Pulmonary artery endothelial cell (primary cell): ENCODE data around the gene TMEM50B. TPM values are rescaled to one million over a fixed set of nuclear protein-coding genes. Genes with fewer than 3 reads are reported as not detected.
"Not testable (repeated sequence)": the region's sequence is repeated elsewhere in the genome, so short reads cannot be mapped to it uniquely, and the experiment has no call there.

Experiments
- DNase-seq: peaks from one replicate; pipeline ENCODE4 v3.0.0-alpha.2; 2011; ENCODE audit warnings: low read depth, low spot score
- total RNA-seq: library from RNA; depleted of rRNA; stranded (reverse); fragments of >200 nt; gene quantifications from 2 replicates; pipeline ENCODE4 v1.2.3, GENCODE V29; 2014

Gene TMEM50B
- 20.5 and 28.1 TPM in 2 replicates for total RNA-seq

DNA sequence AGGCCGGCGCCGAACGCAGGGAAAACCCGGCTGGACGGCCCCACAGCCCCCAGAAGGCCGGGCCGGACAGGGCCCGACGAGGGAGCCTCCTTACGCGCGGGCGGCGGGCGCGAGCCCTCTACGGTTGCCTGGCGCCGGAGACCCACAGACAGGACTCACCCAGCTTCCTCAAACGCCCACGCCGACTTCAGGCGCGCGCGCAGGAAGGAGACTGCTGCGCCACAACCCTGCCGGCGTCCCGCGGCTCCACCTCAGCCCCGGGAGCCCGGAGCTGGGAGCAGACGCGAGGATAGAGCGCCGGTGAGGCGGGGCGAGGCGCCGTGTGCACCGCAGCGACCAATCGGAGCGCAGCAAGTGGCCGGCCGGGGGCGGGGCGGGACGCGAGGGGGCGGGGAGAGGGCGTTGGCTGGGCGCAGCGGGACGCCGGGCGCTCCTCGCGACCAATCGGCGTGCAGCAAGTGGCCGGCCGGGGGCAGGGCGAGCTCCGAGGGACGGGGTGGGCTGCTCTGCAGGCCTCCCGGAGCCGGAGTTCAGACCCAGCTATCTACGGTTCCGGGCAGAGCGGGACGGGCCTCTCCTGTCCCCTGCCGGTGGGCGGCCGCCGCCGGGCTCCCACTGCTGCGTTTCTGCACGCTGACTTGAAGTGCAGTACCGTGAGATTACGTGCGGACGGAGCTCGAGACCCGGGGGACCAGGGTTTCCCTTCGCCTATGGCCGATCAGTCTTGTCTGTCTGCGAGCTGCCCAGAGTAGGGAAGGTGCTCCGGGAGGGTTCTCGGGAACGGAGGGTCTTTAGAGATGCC lies at the start of gene TMEM50B:
TMEM50B (minus strand) TSS at position 296 of the 802 bp plus-strand sequence. CDS start 11,089 bp downstream, outside the sequence.
- DNase-seq: peak; percentile 84

DNA sequence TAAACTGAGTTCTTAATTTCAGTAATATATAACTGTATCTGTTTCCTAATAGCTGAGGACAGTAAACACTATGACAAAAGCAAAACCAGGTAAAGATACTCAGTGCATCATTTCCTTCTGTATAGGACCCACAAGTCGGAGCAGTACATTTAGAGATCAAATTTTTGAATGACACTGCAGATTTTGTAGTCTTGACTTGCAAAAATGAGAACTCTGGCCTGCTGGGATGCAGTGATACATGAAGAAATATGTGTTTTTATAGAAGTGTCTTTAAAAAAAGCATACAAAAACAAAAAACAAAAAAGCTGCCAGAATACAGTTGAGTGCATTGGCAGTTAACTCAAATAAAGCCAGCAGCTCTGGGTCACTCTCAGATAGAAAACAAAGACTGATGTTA lies 43.2 kb upstream of the TMEM50B start:
- no peak for DNase-seq

DNA sequence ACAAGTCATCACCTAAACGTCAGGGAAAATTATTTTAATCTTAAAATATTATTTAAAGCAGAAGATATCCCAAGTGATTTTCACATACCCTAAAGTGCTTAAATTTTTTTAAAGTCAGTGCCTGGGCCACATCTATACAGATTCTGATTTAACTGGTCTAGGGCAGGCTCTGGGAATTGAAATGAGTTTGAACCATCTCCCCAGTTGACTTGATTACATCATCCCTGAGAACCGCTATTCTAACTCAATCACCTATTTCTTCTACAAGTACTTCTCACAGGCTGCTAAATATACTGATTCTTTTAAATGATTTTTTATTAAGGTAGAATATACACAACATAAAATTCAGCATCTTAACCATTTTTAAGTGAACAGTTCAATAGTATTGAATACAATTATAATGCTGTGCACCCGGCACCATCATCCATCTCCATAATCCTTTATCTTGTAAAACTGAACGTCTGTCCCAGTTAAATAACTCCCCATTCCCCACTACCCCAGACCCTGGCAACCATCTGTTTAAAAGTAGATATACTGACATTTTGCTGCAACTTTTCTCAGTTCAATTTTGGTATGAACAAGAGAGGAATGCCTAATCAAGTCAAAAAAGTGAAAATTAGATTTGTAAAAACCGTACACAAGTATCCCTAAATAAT lies 42.7 kb upstream of the TMEM50B start:
- no peak for DNase-seq

DNA sequence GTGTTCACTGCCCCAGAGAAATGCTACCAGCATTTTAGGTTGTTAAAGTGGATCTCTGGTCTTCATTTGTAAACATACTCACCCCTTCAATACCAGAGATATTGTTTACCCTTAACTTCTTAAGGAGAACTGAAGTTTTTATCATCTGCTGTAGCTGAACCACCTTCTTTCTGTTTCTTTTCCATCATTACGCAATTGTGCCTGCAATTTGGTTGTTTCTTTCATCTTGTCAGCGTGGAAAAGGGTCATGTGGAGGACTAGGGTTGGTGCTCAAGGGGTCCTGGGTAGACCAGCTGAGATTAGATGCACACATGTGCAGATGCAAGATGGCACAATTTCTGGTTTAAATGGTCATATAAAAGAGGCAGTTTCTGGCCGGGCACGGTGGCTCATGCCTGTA lies 39.1 kb upstream of the TMEM50B start:
- no peak for DNase-seq

DNA sequence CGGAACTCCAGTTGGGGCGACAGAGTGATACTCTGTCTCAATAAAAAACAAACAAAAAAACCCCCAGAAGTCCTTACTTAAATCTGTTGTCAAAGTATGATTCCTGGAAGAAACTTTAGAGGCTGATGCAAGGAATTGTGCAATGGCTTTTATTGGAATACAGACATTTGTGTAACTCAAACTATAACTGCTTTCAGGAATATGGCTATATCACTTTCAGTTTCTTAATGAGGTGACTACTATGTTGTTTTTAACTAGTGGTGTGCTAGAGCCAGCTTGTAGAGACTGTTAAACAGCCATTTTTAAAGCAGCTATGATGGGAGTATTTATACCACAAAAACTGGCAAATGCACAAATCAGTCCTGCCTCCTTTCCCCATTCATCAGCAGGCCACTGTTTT lies 34.5 kb upstream of the TMEM50B start:
- DNase-seq: no peak

DNA sequence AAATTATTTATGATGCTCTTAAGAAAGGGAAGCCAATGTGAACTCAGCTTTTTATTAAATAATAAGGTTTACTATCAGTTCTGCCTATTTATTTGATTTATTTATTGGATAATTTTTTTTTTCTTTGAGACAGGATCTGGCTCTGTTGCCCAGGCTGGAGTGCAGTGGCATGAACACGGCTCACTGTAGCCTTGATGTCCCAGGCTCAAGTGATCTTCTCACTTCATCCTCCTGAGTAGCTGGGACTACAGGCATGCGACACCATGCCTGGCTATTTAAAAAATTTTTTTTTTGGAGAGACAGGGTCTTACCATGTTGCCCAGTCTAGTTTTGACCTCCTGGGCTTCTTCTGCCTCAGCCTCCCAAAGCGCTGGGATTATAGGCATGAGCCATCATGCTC lies 32.7 kb upstream of the TMEM50B start:
- no peak for DNase-seq

DNA sequence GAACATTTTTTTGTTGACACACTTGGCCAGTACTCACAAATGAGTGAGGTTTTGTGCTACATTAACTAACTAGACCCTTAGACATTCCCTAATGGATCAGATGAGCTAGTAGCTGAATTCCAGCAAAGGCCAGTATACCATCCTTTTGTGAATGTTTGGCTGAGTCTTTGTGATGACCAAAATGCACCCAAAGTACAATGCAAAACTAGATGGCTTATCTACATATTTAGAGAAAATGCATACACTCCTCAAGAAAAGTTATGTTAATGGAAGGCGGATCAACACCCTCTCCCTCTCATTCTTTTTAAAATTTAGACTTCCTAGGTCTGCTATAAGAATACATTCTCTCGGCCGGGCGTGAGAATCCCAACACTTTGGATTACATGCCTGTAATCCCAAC lies 31.9 kb upstream of the TMEM50B start:
- DNase-seq: no peak

DNA sequence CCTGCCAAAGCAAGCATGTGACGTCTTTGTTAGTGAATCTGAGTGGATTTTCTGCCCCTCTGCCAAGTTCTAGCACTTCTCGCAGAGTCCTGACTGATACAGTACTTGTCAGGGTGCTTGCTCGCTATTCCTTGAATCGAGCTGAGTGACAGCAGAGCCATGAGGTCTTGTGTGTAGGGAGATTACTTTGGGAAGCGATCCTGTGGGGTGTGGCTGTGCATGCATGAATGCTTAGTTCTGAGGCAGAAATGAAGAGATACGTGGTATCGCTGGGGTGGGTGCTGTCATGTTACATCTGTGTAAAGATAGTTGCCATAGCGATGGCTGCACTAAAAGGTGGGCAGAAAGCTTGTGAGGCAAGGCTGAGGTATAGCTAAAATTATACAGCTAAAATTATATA lies 31.1 kb upstream of the TMEM50B start:
- DNase-seq: no peak

DNA sequence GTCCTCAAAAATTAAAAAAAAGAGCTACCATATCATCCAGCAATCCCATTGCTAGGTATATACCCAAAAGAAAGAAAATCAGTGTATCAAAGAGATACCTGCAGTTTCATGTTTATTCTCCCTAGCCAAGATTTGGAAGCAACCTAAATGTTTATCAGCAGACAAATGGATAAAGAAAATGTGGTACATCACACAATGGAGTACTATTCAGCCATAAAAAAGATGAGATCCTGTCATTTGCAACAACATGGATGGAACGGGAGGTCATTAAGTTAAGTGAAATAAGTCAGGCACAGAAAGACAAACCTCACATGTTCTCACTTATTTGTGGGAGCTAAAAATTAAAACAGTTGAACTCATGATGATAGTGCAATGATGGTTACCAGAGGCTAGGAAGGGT lies 27.2 kb upstream of the TMEM50B start:
- DNase-seq: not testable (repeated sequence)

DNA sequence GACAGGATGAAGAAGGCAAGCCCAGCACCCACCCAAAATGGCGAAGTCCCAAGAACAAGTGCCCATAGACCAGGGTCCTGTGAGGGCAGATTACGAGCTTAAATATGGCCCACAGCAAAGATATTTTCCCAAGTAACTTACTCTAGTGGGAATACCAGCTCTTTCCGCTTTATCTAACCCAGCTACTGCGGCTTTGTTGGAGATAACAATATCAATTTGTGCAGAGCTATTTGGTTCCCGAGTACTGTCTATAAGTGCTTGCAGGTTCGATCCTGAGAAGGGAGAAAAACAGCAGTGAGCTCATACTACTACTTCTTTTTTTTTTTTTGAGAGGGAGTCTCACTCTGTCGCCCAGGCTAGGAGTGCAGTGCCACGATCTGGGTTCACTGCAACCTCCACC lies 26.1 kb upstream of the TMEM50B start:
- DNase-seq: no peak

DNA sequence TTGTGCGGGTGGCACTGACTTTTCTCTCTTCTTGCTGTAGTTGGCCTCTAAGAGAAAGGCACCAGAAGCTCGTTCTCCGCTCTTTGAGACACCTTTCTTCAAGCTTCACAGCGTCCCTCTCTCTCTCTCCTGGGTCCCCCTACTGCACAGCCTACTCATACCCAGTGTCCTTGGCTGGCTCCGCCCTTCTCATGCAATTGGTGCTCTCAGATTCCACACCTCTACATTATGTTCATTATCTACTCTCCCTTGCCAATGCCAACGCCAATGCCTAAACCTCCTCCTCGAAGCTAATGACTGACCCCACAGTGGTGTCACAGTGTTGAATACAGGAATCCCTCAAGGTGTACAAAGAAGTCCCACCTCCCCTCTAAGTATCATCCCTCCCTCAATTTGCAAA lies 16.6 kb upstream of the TMEM50B start:
- DNase-seq: no peak

DNA sequence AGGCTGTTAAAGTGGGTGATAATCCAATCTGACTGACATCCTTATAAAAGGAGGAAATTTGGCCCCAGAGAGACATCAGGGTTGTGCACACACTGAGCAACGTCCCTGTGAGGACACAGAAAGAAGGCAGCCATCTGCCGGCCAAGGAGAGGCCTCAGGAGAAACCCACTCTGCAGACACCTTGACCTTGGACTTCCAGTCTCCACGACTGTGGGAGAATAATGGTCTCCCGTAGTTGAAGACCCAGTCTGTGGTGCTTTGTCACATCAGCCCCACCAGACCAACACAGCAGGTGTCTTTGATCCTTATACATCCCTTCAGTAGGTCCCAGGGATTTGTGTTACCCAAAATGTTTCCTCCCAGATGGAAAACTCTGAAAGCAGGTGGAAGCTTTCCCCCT lies 16.0 kb upstream of the TMEM50B start:
- no peak for DNase-seq

DNA sequence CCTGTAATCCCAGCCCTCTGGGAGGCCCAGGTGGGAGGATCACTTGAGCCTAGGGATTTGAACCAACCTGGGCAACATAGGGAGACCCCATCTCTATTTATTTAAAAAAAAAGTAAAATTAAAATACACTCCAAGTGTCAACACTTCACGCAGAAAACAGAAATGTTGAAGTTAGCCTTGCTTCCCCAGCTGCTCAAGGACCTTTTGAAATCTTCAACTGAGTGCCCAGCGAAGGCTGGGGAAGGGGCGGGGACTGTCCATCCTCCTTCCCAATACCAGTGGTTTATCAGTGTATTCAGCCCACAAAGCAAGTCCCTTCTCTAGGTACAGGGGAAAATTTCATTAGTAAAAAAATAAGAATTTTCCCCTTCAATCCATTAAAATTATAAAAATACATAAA lies 14.0 kb upstream of the TMEM50B start:
- DNase-seq: no peak

DNA sequence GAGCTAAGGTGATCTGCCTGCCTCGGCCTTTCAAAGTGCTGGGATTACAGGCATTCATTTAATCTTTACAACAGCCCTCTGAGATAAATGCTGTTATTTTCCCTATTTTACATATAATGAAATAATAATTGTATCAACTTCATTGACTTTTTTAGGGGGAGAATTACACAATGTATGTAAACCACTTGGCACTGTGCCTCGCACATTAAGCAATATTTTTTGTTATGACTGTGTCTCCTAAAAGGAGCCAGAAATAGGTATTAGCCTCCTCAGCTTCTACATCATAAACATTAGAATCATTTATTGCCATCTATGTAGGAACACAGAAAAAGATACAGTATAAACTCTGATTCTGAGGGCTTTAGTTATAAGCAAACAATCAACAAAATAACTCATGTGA lies 12.8 kb upstream of the TMEM50B start:
- no peak for DNase-seq

DNA sequence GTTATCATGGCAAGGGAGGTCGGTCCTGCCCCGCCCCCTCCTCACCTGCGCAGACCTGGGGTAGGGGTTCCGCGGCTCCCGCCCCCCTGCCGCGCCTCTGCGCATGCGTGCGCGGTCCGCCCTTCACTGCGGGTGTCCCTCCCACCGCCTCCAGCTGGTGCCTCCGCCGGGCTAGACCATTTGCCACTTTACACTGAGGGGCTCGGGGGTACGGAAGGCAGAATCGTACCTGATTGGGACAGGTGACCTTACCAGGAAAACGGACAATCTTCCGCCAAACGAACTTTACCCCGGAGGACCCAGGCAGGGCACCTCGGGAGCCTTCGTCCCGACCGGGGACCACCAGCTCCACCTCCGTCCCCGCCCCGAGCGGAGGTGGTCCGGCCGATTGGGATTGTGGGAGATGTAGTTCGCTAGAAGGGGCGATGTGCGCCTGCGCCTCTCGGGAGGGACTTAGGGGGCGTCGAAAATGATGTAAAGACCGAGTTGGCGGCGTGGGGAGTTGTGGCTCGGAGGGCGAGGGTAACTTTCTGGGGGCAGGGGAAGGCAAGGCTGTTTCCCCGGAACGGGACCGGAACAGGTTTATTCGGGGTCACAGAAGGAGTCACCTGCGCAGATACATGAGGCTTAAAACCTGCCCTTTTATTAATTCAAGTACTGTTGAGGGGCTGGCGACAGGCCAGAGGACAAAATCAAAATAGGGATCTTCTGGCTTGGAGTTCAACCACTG lies 11.8 kb upstream of the TMEM50B start, which contains the start of gene DNAJC28:
DNAJC28 (minus strand) TSS at position 344 of the 730 bp plus-strand sequence. CDS start 2,323 bp downstream, outside the sequence.
- peak; percentile 71 for DNase-seq

DNA sequence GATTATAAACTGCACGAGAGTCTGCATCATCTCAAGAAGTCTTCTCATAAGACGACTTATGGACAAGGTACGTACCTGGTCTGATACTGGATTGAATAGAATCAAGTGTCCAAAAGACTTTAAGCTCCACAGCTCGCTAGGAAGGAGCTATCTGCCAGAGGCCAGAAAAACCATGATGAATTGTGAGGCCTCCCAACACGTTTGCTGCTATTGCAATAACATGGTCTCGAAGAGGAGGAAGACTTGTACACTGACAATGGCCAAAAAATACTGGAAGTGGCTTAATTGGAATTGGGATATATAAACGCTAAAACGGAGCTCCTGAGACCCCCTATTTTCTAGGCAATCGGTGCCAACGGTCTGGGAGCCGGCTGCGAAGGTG lies 11.2 kb upstream of the TMEM50B start:
- no peak for DNase-seq

DNA sequence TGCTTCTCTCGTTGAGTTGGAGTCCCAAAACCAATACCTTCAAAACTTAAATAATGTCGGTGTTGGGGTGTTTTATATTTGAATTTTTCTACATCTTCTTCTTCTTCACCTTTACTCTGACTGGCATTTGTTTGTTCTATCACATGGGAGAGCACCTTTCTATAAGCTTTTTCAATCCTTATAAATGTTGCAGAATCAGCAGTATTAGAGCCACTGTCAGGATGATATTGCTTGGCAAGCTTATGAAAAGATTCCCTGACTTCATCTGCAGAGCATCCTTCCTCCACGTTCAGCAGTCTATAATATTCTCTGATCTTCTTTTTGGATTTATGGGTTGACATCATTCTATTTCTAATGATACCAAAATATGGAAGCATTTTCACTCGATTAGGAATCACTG lies 9.2 kb upstream of the TMEM50B start:
- DNase-seq: no peak

DNA sequence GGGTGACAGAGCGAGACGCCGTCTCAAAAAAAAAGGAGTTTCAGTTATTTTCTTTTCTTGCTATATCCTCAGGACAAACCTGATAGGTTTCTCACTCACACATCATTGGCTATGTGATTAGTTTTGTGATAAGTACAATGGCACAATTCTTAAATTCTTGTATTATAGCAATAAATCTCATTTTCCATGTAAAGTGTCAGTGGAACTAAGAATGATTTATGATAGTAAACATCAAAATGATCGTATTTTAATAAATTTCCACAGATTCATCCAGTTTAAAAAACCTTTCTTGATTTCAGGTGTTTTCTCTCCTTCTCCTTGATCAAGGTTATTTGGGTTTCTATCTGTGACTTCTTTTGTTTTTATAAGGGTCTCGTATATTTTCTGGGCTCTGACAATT lies 8.2 kb upstream of the TMEM50B start:
- no peak for DNase-seq

DNA sequence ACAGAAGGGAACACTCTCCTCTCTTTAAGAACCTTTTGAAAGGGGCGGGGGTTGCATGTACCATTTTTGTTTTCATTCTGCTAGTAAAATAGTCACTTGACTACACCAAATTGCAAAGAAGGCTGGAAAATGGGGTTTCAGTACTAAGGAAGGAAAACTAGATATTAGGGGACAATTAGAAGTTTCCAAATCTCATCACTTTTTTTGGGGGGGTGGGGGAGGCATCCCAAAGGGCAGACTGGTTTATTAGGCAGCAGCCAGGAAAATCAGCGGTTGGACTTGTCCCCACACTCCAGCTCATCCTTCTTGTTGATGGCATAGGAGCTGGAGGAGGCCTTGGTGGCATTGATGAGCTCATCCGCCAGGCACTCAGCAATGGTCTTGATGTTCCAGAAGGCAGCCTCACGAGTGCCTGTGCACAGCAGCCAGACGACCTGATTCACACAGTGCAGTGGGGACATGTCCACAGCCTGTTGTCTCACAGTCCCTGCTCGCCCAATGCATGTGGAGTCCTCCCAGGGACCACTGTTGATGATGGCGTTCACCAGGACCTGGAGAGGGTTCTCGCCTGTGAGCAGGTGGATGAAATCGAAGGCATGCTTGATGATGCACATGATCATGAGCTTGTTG lies 1.7 kb upstream of the TMEM50B start:
- DNase-seq: no peak

DNA sequence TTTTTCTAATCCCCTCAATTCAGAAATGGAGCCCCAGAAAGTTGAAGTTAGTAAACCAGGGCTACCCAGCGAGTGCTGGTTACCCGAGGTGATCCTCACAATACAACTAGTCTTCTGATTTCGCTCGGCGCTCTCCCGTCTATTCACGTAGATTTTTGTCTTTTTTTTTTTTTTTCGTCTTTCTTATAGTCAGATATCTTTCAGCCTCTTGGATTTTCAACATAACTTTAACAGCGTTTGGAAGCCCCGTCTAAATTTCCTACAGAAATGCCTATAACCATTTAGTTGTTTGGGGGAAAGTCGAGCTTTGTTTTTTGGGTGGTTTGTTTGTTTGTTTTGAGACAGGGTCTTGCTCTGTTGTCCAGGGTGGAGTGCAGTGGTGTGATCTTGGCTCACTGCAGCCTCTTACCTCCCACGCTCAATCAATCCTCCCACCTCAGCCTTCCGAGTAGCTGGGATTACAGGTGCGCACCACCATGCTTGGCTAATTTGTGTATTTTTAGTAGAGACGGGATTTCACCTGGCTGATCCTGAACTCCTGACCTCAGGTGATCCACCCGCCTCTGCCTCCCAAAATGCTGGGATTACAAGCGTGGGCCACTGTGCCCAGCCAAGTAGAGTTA lies 818 bp upstream of the TMEM50B start:
- DNase-seq: no peak

DNA sequence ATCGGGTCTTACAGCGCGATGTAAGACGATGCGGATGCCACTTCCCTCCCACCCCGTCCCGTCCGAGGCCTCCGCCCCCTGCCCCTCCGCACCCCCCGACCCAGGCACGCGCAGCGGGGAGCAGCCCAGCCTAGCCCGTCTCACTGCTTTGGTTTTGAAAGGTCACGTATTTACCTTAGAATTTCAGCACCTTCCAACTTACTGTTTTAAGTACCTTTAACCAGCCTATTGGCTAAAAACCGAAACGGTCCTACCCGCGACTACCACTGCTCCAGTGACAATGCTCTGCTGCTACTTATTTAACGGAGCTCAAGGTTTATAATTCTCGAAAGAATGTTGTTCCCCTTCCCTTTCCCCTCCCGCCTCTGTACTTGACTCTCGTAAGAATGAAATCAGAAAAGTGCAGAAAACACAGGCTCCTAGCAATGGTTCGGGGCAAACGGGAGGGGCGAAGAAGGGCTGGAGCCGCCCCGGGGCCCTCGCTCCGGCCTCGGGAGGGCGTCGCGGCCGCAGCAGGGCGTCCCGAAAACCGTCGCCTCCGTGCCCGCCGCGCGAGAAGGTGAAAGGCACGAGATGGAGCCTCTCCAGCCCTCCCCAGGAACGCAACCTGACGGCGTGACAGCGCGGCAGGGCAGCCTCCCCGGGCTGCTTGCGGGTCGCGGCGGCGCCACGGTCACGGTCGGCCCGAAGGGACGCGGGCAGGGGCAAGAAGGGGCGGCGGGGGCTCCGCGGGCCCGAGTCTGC lies 667 bp downstream of the TMEM50B start:
- DNase-seq: no peak
